OCI-LY7 (cell line): ENCODE measurements around the gene PPIB.

Source experiments
- CTCF ChIP-seq: fragments of 200-600 bp; sonication (generic); conservative IDR thresholded peaks from 2 replicates; pipeline ENCODE4 v1.5.1; 2014; ENCODE audit warnings: mild to moderate bottlenecking, antibody characterized with exemption, low read length, moderate library complexity, mixed read lengths
- EZH2phosphoT487 ChIP-seq: fragments of 200-600 bp; sonication (generic); IDR thresholded peaks from 2 replicates; pipeline ENCODE4 v1.6.1; 2018; ENCODE audit warnings: low read depth, borderline replicate concordance, mild to moderate bottlenecking, mixed run types, antibody characterized with exemption, low read length, moderate library complexity, mixed read lengths

DNA sequence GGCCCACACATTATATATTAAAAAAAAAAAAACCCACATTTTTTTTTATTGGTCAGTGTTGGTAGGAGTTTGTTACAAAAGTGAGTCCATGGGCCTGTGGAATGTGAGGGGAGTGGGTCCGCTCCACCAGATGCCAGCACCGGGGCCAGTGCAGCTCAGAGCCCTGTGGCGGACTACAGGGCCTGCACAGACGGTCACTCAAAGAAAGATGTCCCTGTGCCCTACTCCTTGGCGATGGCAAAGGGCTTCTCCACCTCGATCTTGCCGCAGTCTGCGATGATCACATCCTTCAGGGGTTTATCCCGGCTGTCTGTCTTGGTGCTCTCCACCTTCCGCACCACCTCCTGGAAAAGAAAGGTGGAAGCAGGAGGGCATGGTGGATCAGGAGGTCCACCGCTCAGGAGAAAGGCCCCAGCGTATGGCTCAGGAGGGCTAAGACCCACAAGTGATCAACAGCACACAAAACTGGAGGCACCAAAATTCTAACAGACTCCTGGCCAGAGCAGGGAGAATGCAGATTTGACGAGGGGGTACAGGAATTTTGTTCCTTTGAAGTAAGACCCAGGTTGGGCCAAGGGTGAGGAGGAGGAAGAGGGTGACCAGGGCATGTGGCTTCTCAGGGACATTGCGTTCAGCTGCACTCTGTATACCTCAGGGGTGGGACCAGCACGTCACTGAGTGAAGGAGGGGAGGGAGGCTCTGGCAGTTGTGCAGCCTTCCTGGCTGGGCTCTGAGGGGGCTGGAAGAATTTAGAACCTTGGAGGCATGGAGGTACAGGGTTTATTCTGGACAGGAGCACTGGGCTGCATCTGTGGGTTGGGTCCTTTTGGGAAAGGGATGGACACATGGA is 6.8 kb downstream of the PPIB start:
- TF ChIP-seq CTCF (no peak), EZH2phosphoT487 (no peak)
